ENCODE results near the gene GANC. TPM values are rescaled to one million over a fixed set of nuclear protein-coding genes. Genes with fewer than 3 reads are reported as not detected.

Gene GANC
- total RNA-seq, 1 experiment from 2014 or later: 24.0 TPM

DNA sequence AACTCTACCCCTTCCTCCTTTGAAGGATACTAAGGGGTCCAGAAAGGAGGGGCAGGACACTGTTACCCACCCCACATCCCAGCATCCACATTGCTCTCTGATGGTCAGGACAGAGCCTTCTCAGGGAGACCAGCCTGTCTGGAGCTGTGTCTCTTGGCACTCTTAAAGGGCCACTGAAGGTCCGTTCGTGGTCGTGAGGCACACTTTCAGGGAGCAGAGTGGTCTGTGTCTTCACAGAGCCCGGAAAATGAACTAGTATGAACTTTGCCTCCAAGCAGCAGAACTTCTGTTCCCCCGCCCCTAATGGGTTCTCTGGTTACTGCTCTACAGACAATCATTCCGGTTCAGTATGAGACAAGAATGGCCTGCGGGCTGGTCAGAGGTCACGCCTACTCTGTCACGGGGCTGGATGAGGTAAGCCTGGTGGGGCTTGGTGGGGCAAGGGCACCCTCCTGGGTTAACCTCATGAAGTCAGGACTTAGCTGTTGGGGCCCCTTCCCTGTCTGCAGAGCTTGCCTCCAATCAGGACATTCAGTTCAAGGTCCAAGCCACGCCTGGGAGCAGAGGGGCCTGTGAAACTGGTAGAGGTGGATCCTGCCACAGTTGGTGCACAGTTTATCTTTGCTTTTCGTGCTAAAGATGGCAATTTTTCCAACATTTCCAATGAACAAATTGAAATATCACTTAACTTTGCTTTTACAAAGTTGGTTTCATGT is 119.5 kb downstream of the GANC start:
- CTCF ChIA-PET: no interaction called here
- H3K4me3 Mint-ChIP-seq (ENCODE audit: unreplicated experiment): no peak overlapping the region
- H3K4me1 Mint-ChIP-seq (ENCODE audit: insufficient read depth, unreplicated experiment): no peaks in the 10 kb centered on the region
- POLR2A ChIA-PET: no interaction called here
- TF ChIP-seq, protein P1, sequence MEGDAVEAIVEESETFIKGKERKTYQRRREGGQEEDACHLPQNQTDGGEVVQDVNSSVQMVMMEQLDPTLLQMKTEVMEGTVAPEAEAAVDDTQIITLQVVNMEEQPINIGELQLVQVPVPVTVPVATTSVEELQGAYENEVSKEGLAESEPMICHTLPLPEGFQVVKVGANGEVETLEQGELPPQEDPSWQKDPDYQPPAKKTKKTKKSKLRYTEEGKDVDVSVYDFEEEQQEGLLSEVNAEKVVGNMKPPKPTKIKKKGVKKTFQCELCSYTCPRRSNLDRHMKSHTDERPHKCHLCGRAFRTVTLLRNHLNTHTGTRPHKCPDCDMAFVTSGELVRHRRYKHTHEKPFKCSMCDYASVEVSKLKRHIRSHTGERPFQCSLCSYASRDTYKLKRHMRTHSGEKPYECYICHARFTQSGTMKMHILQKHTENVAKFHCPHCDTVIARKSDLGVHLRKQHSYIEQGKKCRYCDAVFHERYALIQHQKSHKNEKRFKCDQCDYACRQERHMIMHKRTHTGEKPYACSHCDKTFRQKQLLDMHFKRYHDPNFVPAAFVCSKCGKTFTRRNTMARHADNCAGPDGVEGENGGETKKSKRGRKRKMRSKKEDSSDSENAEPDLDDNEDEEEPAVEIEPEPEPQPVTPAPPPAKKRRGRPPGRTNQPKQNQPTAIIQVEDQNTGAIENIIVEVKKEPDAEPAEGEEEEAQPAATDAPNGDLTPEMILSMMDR (IDR thresholded peaks at IDR 0.05; ENCODE audit: unreplicated experiment): no peak
- no peak for DNase-seq (ENCODE audit: unreplicated experiment)
- H3K27ac Mint-ChIP-seq (ENCODE audit: low read depth, unreplicated experiment): no peak overlapping the region
- no peaks in the 10 kb centered on the region for H3K36me3 Mint-ChIP-seq (ENCODE audit: insufficient read depth, unreplicated experiment)
- H3K27me3 Mint-ChIP-seq (ENCODE audit: insufficient read depth, unreplicated experiment): no peaks in the 10 kb centered on the region
- H3K9me3 Mint-ChIP-seq (ENCODE audit: unreplicated experiment): no peaks in the 10 kb centered on the region
- intact Hi-C loops (cut with micrococcal nuclease): no loop called here
- BruUV-seq (replicated peaks): no TSS peak

DNA sequence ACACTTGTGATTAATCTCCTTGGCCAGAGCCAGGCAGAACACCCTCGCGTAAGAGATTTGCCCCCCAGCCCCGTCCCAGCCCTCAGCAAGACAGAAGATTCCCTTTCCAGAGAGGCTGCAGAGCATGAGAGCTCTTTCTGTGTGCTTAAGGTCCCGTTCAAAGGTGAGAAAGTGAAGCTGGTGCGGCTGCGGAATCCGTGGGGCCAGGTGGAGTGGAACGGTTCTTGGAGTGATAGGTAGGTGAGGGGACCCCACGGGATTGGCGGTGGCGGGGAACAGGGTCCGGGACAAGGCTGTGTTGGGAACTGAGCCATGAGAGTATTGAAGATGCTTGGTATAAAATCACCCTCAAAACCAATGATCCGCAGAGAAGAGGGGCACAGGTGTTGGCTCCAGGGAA is 121.1 kb downstream of the GANC start:
- intact Hi-C loops (cut with micrococcal nuclease): no loop called here
- DNase-seq (ENCODE audit: unreplicated experiment): no peak
- Mint-ChIP-seq H3K9me3 (ENCODE audit: unreplicated experiment) (no peaks in the 10 kb centered on the region), H3K27me3 (ENCODE audit: insufficient read depth, unreplicated experiment) (no peaks in the 10 kb centered on the region), H3K36me3 (ENCODE audit: insufficient read depth, unreplicated experiment) (no peaks in the 10 kb centered on the region), H3K27ac (ENCODE audit: low read depth, unreplicated experiment) (no peak overlapping the region), H3K4me3 (ENCODE audit: unreplicated experiment) (no peak overlapping the region), H3K4me1 (ENCODE audit: insufficient read depth, unreplicated experiment) (no peaks in the 10 kb centered on the region)
- BruUV-seq (replicated peaks): no TSS peak
- ChIA-PET CTCF (no interaction called here), POLR2A (no interaction called here)
- TF ChIP-seq, protein P1 (IDR thresholded peaks at IDR 0.05; ENCODE audit: unreplicated experiment): no peak

DNA sequence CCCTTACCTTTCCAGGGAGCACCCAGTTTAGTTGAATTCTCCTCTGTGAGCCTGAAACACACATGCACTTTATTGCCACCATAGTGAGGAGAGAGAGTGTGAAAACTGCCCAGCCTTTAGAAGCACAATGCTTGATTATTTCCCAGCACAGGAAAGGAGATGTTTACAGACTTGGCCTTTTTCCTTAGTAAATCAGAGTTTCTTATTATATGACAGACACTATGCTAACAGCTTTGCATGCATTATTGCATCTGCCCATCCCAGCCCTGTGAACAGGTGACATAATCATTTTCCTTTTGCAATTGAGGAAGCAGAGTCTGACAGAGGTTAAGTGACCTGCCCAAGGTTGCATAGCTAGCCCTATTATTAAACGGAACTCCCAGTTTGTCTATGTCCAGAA is 122.8 kb downstream of the GANC start:
- Mint-ChIP-seq H3K4me1 (ENCODE audit: insufficient read depth, unreplicated experiment) (no peaks in the 10 kb centered on the region), H3K36me3 (ENCODE audit: insufficient read depth, unreplicated experiment) (no peaks in the 10 kb centered on the region), H3K4me3 (ENCODE audit: unreplicated experiment) (no peak overlapping the region), H3K9me3 (ENCODE audit: unreplicated experiment) (no peaks in the 10 kb centered on the region), H3K27ac (ENCODE audit: low read depth, unreplicated experiment) (no peak overlapping the region), H3K27me3 (ENCODE audit: insufficient read depth, unreplicated experiment) (no peaks in the 10 kb centered on the region)
- TF ChIP-seq, protein P1 (IDR thresholded peaks at IDR 0.05; ENCODE audit: unreplicated experiment): no peak
- no TSS peak for BruUV-seq (replicated peaks)
- POLR2A ChIA-PET: no interaction called here
- no peak for DNase-seq (ENCODE audit: unreplicated experiment)
- intact Hi-C loops (cut with micrococcal nuclease): no loop called here
- CTCF ChIA-PET: no interaction called here

DNA sequence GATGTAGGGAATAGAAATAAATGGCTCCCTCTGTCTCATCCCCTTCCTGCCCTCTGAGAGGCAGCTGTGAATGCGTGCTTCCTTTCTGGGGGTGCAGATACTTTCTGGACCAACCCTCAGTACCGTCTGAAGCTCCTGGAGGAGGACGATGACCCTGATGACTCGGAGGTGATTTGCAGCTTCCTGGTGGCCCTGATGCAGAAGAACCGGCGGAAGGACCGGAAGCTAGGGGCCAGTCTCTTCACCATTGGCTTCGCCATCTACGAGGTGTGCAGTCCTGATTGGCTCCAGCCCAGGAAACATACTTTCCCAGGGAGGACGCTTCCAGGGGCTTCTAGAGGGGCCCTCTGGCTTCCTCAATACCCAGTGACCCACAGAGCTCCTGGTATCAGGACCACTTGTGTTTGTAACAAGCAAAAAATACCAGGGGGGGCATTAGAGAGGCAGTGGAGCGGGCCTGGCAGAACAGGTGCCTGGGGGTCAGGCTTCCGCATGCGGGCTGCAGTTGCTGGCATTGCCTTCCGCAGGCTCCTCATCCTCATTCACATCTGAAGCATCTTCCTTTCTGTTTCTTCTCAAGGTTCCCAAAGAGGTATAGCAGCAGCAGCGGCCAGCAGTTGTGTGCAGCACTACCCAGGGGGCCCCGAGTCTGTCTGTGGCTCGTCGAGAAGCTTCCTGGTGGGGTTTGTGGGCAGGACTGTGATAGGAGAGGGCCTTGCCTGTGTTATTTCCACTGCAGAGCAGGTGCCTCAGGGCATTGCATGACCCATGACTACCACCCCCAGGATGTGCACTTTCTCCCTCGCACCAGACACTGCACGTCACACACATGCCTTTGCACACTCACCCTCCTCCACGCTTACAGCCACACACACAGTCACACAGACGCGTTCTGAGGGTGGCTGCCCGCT is 128.8 kb downstream of the GANC start:
- Mint-ChIP-seq H3K4me3 (ENCODE audit: unreplicated experiment) (no peak overlapping the region), H3K4me1 (ENCODE audit: insufficient read depth, unreplicated experiment) (no peaks in the 10 kb centered on the region), H3K27ac (ENCODE audit: low read depth, unreplicated experiment) (no peak overlapping the region), H3K36me3 (ENCODE audit: insufficient read depth, unreplicated experiment) (peaks cover 8% of the 10 kb centered on the region), H3K9me3 (ENCODE audit: unreplicated experiment) (no peaks in the 10 kb centered on the region), H3K27me3 (ENCODE audit: insufficient read depth, unreplicated experiment) (no peaks in the 10 kb centered on the region)
- CTCF ChIA-PET: interaction anchor here (0.5 to 1.0 kb wide), 3 partner anchors 33 to 525 kb away, joined by 3 to 5 read pairs (median 4); no protein-coding TSS in a partner anchor
- DNase-seq (ENCODE audit: unreplicated experiment): no peak
- intact Hi-C loops (cut with micrococcal nuclease): no loop called here
- POLR2A ChIA-PET: interaction anchor here (0.6 kb wide), 1 partner anchor 39 kb away, joined by 4 read pairs; no protein-coding TSS in a partner anchor
- TF ChIP-seq, protein P1 (IDR thresholded peaks at IDR 0.05; ENCODE audit: unreplicated experiment): no peak
- BruUV-seq (replicated peaks): no TSS peak

Data from MCF 10A (cell line).